Adrenal gland (tissue), 5 donors: ENCODE measurements around the gene ICE2.

Experiments used
- POLR2A ChIP-seq, 2 donors: fragments of 450-650 bp; IDR thresholded peaks; one replicate each; pipeline ENCODE4 v1.6.1; 2017; ENCODE audit warnings: antibody characterized with exemption in 2 of 2, mild to moderate bottlenecking in 2 of 2, moderate library complexity in 1 of 2
- TF ChIP-seq, protein P1 (sequence below), 6 experiments: fragments of 450-650 bp in 4 of 6; fragments of 200-600 bp in 2 of 6; sonication (generic) in 1 of 6; IDR thresholded peaks; 1 replicate in 5 of 6; 2 replicates in 1 of 6; pipeline versions ENCODE4 v1.5.1 to v1.8.0; 2016 to 2021; ENCODE audit warnings: antibody characterized with exemption in 6 of 6, mild to moderate bottlenecking in 2 of 6, moderate library complexity in 1 of 6
- donor health status: DM: no; HTN: no; CAD: no.

- TF ChIP-seq, protein P1, sequence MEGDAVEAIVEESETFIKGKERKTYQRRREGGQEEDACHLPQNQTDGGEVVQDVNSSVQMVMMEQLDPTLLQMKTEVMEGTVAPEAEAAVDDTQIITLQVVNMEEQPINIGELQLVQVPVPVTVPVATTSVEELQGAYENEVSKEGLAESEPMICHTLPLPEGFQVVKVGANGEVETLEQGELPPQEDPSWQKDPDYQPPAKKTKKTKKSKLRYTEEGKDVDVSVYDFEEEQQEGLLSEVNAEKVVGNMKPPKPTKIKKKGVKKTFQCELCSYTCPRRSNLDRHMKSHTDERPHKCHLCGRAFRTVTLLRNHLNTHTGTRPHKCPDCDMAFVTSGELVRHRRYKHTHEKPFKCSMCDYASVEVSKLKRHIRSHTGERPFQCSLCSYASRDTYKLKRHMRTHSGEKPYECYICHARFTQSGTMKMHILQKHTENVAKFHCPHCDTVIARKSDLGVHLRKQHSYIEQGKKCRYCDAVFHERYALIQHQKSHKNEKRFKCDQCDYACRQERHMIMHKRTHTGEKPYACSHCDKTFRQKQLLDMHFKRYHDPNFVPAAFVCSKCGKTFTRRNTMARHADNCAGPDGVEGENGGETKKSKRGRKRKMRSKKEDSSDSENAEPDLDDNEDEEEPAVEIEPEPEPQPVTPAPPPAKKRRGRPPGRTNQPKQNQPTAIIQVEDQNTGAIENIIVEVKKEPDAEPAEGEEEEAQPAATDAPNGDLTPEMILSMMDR (IDR thresholded peaks at IDR 0.05) = no peak
- no peak for TF ChIP-seq POLR2A (IDR thresholded peaks at IDR 0.05)
Measured at GRCh38 chr15:60518511-60518910, 39.6 kb upstream of the ICE2 start.
